HEK293 (cell line): ENCODE measurements around the gene AQP12A.
A peak's percentile ranks its signal among the peaks of the same experiment; 100 is the strongest.

Experiments
- CTCF ChIA-PET: fragments of 350-600 bp; formaldehyde crosslinking; extraction: SDS; loops from one replicate; lab custom pipeline; 2021; ENCODE audit warnings: antibody characterized with exemption; lab: Yijun Ruan, JAX
- POLR2A ChIA-PET: fragments of 300-600 bp; formaldehyde crosslinking; extraction: SDS; loops from one replicate; lab custom pipeline; 2020; ENCODE audit warnings: antibody characterized with exemption, inconsistent platforms; lab: Yijun Ruan, JAX
- H3K27ac ChIP-seq: fragments of 200-500 bp; sonication (Bioruptor generic); 2 replicates; pipeline ENCODE4 v1.5.1; 2014; ENCODE audit warnings: low read depth, low read length, control low read depth, inconsistent platforms; ENCODE audit errors: extremely low read depth
- H3K36me3 ChIP-seq, 2 experiments: fragments of 200-500 bp in 1 of 2; sonication (Bioruptor generic) in 1 of 2; 1 replicate in 1 of 2; 2 replicates in 1 of 2; pipeline ENCODE4 v1.5.1; 2014 to 2017; ENCODE audit warnings: inconsistent platforms in 2 of 2, low read length in 2 of 2; ENCODE audit not compliant: control insufficient read depth in 2 of 2, insufficient read depth in 1 of 2
- H3K4me1 ChIP-seq: fragments of 200-500 bp; sonication (Bioruptor generic); 2 replicates; pipeline ENCODE4 v1.5.1; 2014; ENCODE audit warnings: mild to moderate bottlenecking, low read length, inconsistent platforms; ENCODE audit not compliant: control insufficient read depth, insufficient read depth
- H3K4me3 ChIP-seq: 2 replicates; pipeline ENCODE4 v1.5.1; 2011; ENCODE audit warnings: low read depth, mild to moderate bottlenecking, control low read depth, low read length, moderate library complexity
- H3K9me3 ChIP-seq: fragments of 200-500 bp; sonication (Bioruptor generic); 2 replicates; pipeline ENCODE4 v1.5.1; 2014; ENCODE audit warnings: low read depth, low read length, inconsistent platforms; ENCODE audit not compliant: control insufficient read depth, insufficient read depth
- GLIS1 ChIP-seq: fragments of 450-650 bp; formaldehyde crosslinking; IDR thresholded peaks from 2 replicates; pipeline ENCODE4 v1.5.1; 2016; ENCODE audit warnings: missing biosample characterization, missing genetic modification characterization
- MZF1 ChIP-seq: fragments of 450-650 bp; formaldehyde crosslinking; IDR thresholded peaks from 2 replicates; pipeline ENCODE4 v1.5.1; 2017; ENCODE audit warnings: missing biosample characterization, missing genetic modification characterization, borderline replicate concordance
- SCRT1 ChIP-seq: fragments of 450-650 bp; formaldehyde crosslinking; IDR thresholded peaks from 2 replicates; pipeline ENCODE4 v1.5.1; 2016; ENCODE audit warnings: missing biosample characterization, missing genetic modification characterization, borderline replicate concordance
- ZBTB1 ChIP-seq: fragments of 450-650 bp; formaldehyde crosslinking; IDR thresholded peaks from 2 replicates; pipeline ENCODE4 v1.5.1; 2016; ENCODE audit warnings: missing biosample characterization, missing genetic modification characterization
- ZIC2 ChIP-seq: fragments of 450-650 bp; formaldehyde crosslinking; IDR thresholded peaks from 2 replicates; pipeline ENCODE4 v1.5.1; 2016; ENCODE audit warnings: missing biosample characterization, missing genetic modification characterization
- ZNF138 ChIP-seq: fragments of 450-650 bp; formaldehyde crosslinking; IDR thresholded peaks from 2 replicates; pipeline ENCODE4 v1.5.1; 2016; ENCODE audit warnings: missing biosample characterization, missing genetic modification characterization, borderline replicate concordance
- ZNF140 ChIP-seq: fragments of 450-650 bp; formaldehyde crosslinking; IDR thresholded peaks from 2 replicates; pipeline ENCODE4 v1.5.1; 2016; ENCODE audit warnings: missing biosample characterization, missing genetic modification characterization
- ZNF174 ChIP-seq: fragments of 450-650 bp; formaldehyde crosslinking; IDR thresholded peaks from 2 replicates; pipeline ENCODE4 v1.5.0; 2017; ENCODE audit warnings: missing biosample characterization, mild to moderate bottlenecking, missing genetic modification characterization
- ZNF24 ChIP-seq: fragments of 450-650 bp; formaldehyde crosslinking; IDR thresholded peaks from 2 replicates; pipeline ENCODE4 v1.5.1; 2016; ENCODE audit warnings: missing biosample characterization, missing genetic modification characterization
- ZNF248 ChIP-seq: fragments of 450-650 bp; formaldehyde crosslinking; IDR thresholded peaks from 2 replicates; pipeline ENCODE4 v1.5.1; 2017; ENCODE audit warnings: missing biosample characterization, missing genetic modification characterization
- ZNF37A ChIP-seq: fragments of 450-650 bp; IDR thresholded peaks from 2 replicates; pipeline ENCODE4 v1.5.1; 2018; ENCODE audit warnings: missing biosample characterization, missing genetic modification characterization
- ZNF561 ChIP-seq: fragments of 450-650 bp; IDR thresholded peaks from 2 replicates; pipeline ENCODE4 v1.5.1; 2018; ENCODE audit warnings: missing biosample characterization, missing genetic modification characterization, borderline replicate concordance
- ZNF596 ChIP-seq: fragments of 450-650 bp; IDR thresholded peaks from 2 replicates; pipeline ENCODE4 v1.5.0; 2018; ENCODE audit warnings: missing biosample characterization, mild to moderate bottlenecking, missing genetic modification characterization, moderate library complexity
- ZNF600 ChIP-seq: fragments of 450-650 bp; formaldehyde crosslinking; IDR thresholded peaks from 2 replicates; pipeline ENCODE4 v1.5.1; 2016; ENCODE audit warnings: missing biosample characterization, missing genetic modification characterization
- ZNF658 ChIP-seq: fragments of 450-650 bp; formaldehyde crosslinking; IDR thresholded peaks from 2 replicates; pipeline ENCODE4; 2016; ENCODE audit warnings: missing biosample characterization, missing genetic modification characterization
- ZNF677 ChIP-seq: fragments of 450-650 bp; IDR thresholded peaks from 2 replicates; pipeline ENCODE4 v1.5.0; 2018; ENCODE audit warnings: missing biosample characterization, mild to moderate bottlenecking, missing genetic modification characterization, moderate library complexity
- ZNF692 ChIP-seq: fragments of 450-650 bp; formaldehyde crosslinking; IDR thresholded peaks from 2 replicates; pipeline ENCODE4 v1.5.1; 2016; ENCODE audit warnings: missing biosample characterization, missing genetic modification characterization
- ZNF776 ChIP-seq: fragments of 450-650 bp; formaldehyde crosslinking; IDR thresholded peaks from 2 replicates; pipeline ENCODE4 v1.5.0; 2017; ENCODE audit warnings: missing biosample characterization, missing genetic modification characterization, borderline replicate concordance
- ZNF777 ChIP-seq: fragments of 450-650 bp; formaldehyde crosslinking; IDR thresholded peaks from 2 replicates; pipeline ENCODE4 v1.5.1; 2017; ENCODE audit warnings: missing biosample characterization, missing genetic modification characterization, borderline replicate concordance
- ZNF837 ChIP-seq: fragments of 450-650 bp; formaldehyde crosslinking; IDR thresholded peaks from 2 replicates; pipeline ENCODE4 v1.5.1; 2016; ENCODE audit warnings: missing biosample characterization, missing genetic modification characterization
- ZXDB ChIP-seq: fragments of 450-650 bp; formaldehyde crosslinking; IDR thresholded peaks from 2 replicates; pipeline ENCODE4 v1.5.1; 2016; ENCODE audit warnings: missing biosample characterization, missing genetic modification characterization

The AQP12A gene

GRCh38 chr2:240713071-240713927 is 21.6 kb downstream of the AQP12A start:
- TF ChIP-seq ZNF248 (tag by site-specific recombination): no peak
- TF ChIP-seq ZNF837: no peak
- no peak for TF ChIP-seq ZNF561 (tag by site-specific recombination)
- no peak for TF ChIP-seq ZNF596 (tag by site-specific recombination)
- TF ChIP-seq ZXDB (tag by site-specific recombination): no peak
- no peak for TF ChIP-seq SCRT1 (tag by site-specific recombination)
- TF ChIP-seq ZNF677 (tag by site-specific recombination): no peak
- no peak for TF ChIP-seq ZNF174 (tag by site-specific recombination)
- Histone ChIP-seq H3K4me3 (no peak overlapping the region), H3K9me3 (no peaks in the 10 kb centered on the region), H3K27ac (no peak overlapping the region), H3K4me1 (no peaks in the 10 kb centered on the region), H3K36me3 (no peaks in the 10 kb centered on the region)
- ChIA-PET CTCF (no interaction called here), POLR2A (no interaction called here)

- H3K27ac ChIP-seq: no peak overlapping the region
- TF ChIP-seq ZBTB1 (tag by site-specific recombination): no peak
- peak; percentile 44; the same call in 1 of the 2 replicates for TF ChIP-seq ZIC2
- TF ChIP-seq GLIS1 (tag by site-specific recombination): peak; percentile 83
- H3K9me3 ChIP-seq: no peaks in the 10 kb centered on the region
- H3K4me3 ChIP-seq: no peak overlapping the region
- ChIA-PET POLR2A (no interaction called here), CTCF (no interaction called here)
- no peaks in the 10 kb centered on the region for H3K36me3 ChIP-seq
- H3K4me1 ChIP-seq: no peaks in the 10 kb centered on the region
Observed at GRCh38 chr2:240713928-240714746, 22.5 kb downstream of the AQP12A start.

GRCh38 chr2:240714747-240715725 is 23.4 kb downstream of the AQP12A start:
- TF ChIP-seq ZNF658 (tag by site-specific recombination) (no peak), MZF1 (no peak), ZNF600 (tag by site-specific recombination) (0 out of 2 replicates have a peak, but pooled peaks have one; percentile 35), ZIC2 (peak; percentile 14; the same call in 1 of the 2 replicates), ZNF24 (tag by site-specific recombination) (no peak), ZNF692 (tag by site-specific recombination) (no peak), ZNF138 (no peak), ZNF140 (tag by site-specific recombination) (no peak), ZNF37A (tag by site-specific recombination) (no peak), ZNF776 (no peak), ZNF777 (tag by site-specific recombination) (no peak)
- POLR2A ChIA-PET: no interaction called here
- CTCF ChIA-PET: interaction anchor here (0.6 kb wide), 2 partner anchors 10 to 98 kb away, joined by 3 to 5 read pairs; no protein-coding TSS in a partner anchor
- H3K27ac ChIP-seq: no peak overlapping the region
- H3K4me1 ChIP-seq: no peaks in the 10 kb centered on the region
- H3K4me3 ChIP-seq: no peak overlapping the region
- H3K36me3 ChIP-seq: no peaks in the 10 kb centered on the region
- H3K9me3 ChIP-seq: no peaks in the 10 kb centered on the region
